ENCODE results near the gene JAML. TPM values are rescaled to one million over a fixed set of nuclear protein-coding genes. Genes with fewer than 3 reads are reported as not detected.

JAML gene
- total and polyA plus RNA-seq, 2 of the 4 experiments (the other 2 are of a cell fraction) = not detected

- no peak overlapping the region for H3K56ac ChIP-seq (ENCODE audit: extremely low read depth, insufficient read depth, low read length)
- H3K9ac ChIP-seq (ENCODE audit: low read depth, low read length) = no peak overlapping the region
- H2AK9ac ChIP-seq (replicated peaks; ENCODE audit: low read depth, low read length, poor library complexity) = no peak overlapping the region
- H4K8ac ChIP-seq (ENCODE audit: low read depth in 2 of 2, low read length in 2 of 2) = no peak overlapping the region
- H3K9me1 ChIP-seq (ENCODE audit: insufficient read depth, low read length) = no peaks in the 10 kb centered on the region
- no peak overlapping the region for H2AFZ ChIP-seq (replicated peaks; ENCODE audit: low read length, poor library complexity)
- no peak overlapping the region for H3K14ac ChIP-seq (replicated peaks; ENCODE audit: low read depth, low read length)
- H3K4me2 ChIP-seq (ENCODE audit: low read depth, low read length) = no peak overlapping the region
- WGBS, 2 experiments (ENCODE audit: extremely low coverage in 2 of 2, insufficient read length in 1 of 2) = 40% methylated on average over 2 of the region's 11 CpGs; no CpG with 5 or more reads in 1 of the 2 experiments
- no peak overlapping the region for H3K27ac ChIP-seq (ENCODE audit: insufficient read depth, low read length)
- H3K9me3 ChIP-seq (ENCODE audit: control insufficient read depth, insufficient read depth, low read length) = no peaks in the 10 kb centered on the region
- H4K20me1 ChIP-seq (ENCODE audit: insufficient read depth, low read length) = no peaks in the 10 kb centered on the region
- no peaks in the 10 kb centered on the region for H3K79me1 ChIP-seq (ENCODE audit: low read depth in 1 of 2, low read length in 2 of 2)
- TF ChIP-seq CHD1 (IDR thresholded peaks at IDR 0.05; ENCODE audit: low read depth, low read length) = no peak
- TF ChIP-seq USF2 (IDR thresholded peaks at IDR 0.05; ENCODE audit: low read depth, low read length) = no peak
- no peak overlapping the region for H4K5ac ChIP-seq (ENCODE audit: low read depth, low read length)
- no peak overlapping the region for H2BK20ac ChIP-seq (ENCODE audit: low read depth, low read length)
- H2BK15ac ChIP-seq (ENCODE audit: low read depth, low read length) = no peak overlapping the region
- H4K91ac ChIP-seq (ENCODE audit: insufficient read depth, low read depth, low read length) = no peak overlapping the region
- DNase-seq (no peak), ATAC-seq (ENCODE audit: low read depth) (no peak)
- ChIA-PET POLR2A (ENCODE audit: unreplicated experiment) (no interaction called here), CTCF (interaction anchor here (1.0 kb wide), 1 partner anchor 18 kb away, joined by 6 read pairs; no protein-coding TSS in a partner anchor)
- no peak overlapping the region for H2BK5ac ChIP-seq (ENCODE audit: low read depth, low read length, poor library complexity, severe bottlenecking)
- no TSS peak for BruUV-seq (replicated peaks)
- no peak overlapping the region for H3K4me3 ChIP-seq (ENCODE audit: insufficient read depth, low read depth, low read length)
- H3K23ac ChIP-seq (ENCODE audit: low read depth, low read length) = no peak overlapping the region
- in situ Hi-C loops (cut with MboI; ENCODE audit: low sequenced_read_pairs) (no loop called here), intact Hi-C loops (cut with micrococcal nuclease) (no loop called here), dilution Hi-C loops (cut with HindIII; ENCODE audit: low sequenced_read_pairs, unreplicated experiment) (no loop called here)
- no peak overlapping the region for H3K18ac ChIP-seq (ENCODE audit: low read depth, low read length)
- H3K4me1 ChIP-seq (ENCODE audit: control insufficient read depth, insufficient read depth, low read length) = no peaks in the 10 kb centered on the region
- no peak overlapping the region for H2AK5ac ChIP-seq (ENCODE audit: low read depth, low read length)
- H2BK120ac ChIP-seq (ENCODE audit: low read depth, low read length) = no peak overlapping the region
- H3K36me3 ChIP-seq (ENCODE audit: control insufficient read depth, insufficient read depth, low read length) = no peaks in the 10 kb centered on the region
- H3K27me3 ChIP-seq (ENCODE audit: control insufficient read depth, insufficient read depth, low read length) = peaks cover 16% of the 10 kb centered on the region
- H3K4ac ChIP-seq (ENCODE audit: low read depth, low read length) = no peak overlapping the region
Observed at GRCh38 chr11:118216621-118217481, 8.0 kb downstream of the JAML start.
